GOT3 (cell line): ENCODE measurements around the gene STOX2.

Experiments
- DNase-seq: peaks from one replicate; lab custom pipeline; 2025; ENCODE audit warnings: mixed read lengths; lab: John Stamatoyannopoulos, UW

The STOX2 gene

GRCh38 chr4:183888564-183888963, 16.5 kb upstream of the STOX2 start:
- no peak for DNase-seq

DNA sequence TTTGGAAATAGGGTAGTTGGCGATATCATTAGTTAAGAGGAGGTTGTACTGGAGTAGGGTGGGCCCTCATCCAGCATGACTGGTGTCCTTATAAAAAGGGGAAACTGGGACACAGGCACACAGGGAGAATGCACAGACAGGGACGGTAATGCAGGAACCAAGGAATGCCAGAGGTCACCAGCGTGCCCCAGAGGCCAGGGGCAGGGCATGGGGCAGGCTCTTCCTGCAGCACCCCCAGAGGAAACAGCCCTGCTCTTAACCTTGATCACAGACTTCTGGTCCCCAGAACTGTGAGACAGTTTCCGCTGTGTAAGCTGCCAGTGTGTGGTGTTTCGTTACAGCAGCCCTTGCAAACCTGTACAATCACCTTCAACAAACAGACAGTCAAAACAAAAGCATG, 15.9 kb upstream of the STOX2 start:
- DNase-seq: no peak

DNA sequence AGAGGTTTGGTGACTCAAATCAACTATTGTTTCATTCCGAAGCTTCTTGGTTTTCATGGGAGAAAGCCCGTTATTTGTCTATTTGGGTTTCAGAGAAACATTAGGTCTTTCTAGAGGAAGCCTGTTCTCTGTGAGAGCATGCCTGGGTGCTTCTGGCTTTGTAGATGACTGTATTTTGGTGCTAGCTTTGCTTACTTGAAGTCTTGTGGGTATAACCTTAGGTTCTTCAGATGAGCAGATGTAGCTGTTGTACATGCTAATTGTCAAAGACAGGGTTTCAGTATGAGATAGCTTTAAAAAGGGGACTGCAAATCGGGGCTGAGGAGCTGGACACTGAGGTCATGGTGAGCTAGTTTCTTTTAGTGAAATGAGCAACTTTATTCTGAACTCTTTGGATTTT, 7.9 kb upstream of the STOX2 start:
- DNase-seq: no peak

- no peak for DNase-seq
These were observed 6.7 kb upstream of the STOX2 start for GRCh38 chr4:183898456-183898855.

DNA sequence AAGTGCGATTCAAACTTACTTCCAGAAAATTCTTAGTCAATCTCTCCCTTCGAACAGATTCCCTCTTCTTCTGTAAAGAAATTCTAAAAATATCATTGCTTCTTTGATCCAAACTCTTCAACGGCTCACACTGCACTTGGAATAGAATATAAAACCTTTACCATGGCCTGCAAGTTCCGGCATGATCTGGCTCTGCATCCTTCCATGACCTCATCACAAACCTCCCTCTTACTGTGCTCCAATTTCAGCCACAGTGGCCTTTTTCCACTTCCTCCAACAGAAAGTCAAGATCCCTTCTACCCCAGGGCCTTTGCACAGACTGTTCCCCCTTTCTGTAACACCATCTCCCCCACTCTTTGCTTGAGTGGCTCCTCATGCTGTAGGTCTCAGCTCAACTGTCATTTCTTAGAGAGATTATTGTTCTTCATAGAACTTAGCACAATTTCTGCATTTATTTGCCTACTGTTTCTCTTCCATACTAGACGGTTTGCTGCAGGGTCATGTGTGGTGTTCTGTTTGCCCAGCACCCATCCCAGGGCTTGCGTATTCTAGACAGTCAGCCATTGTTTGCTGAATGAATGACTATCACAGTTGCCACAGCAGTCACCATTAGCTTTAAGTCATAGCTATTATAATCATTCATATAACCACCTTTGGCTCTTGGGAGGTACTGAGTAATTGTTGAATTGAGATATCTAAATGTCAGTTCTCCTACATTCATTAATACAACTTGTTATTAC, 1.9 kb upstream of the STOX2 start:
- no peak for DNase-seq

DNA sequence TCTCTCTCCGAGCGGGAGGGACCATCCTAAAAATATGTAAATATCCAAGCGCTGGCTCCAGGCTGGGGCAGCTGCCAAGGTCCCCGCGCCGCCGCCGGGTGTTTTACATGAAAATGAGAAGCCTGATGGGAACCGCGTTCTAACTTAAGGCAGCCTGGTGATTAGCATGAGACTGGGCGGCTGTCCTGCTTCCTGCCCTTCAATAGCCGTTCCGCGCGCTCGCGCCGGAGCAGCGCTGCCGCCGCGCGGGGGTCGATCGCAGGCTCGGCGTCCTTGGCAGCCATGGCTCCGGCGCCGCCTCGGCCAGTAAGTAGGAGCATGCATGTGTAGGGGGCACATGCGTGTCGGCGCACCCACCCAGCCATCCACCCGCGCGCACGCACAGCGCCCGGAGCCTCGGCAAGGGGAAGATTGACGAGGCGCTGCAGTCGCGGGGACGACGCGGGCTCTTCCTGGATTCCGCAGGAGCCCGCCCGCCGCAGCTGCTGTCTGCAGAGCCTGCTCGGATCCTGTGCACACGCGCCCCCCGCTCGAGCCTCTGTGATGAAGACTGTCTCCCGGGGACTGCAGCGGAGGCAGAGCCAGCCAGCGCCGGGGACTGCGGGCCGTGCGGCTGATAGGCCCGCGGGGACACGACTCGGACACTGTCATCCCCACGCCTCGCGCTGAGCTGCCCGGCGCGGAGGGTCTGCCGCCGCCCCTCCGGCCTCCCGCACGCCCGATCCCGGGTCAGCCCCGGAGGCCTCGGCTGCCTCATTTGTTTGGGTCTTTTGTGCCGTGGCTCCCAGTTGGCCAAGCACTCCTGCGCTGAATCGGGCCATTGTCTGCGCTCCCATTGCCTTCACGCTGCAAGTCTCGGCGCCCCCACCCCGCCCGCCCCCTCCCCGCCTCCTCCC, 734 bp downstream of the STOX2 start:
- DNase-seq: no peak

DNA sequence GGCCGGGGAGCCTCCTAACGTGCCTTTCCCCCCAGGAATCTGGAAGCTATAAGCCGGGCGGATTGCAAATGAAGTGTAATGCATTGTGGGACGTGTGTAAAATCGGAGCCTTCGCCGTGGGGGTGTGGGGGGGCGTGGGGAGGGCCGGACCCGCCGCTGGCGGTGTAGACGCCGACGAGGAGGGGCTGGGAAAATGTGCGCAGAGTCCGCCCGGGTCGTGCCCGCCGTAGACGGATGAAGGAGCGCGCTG, 1.3 kb downstream of the STOX2 start:
- DNase-seq: no peak

DNA sequence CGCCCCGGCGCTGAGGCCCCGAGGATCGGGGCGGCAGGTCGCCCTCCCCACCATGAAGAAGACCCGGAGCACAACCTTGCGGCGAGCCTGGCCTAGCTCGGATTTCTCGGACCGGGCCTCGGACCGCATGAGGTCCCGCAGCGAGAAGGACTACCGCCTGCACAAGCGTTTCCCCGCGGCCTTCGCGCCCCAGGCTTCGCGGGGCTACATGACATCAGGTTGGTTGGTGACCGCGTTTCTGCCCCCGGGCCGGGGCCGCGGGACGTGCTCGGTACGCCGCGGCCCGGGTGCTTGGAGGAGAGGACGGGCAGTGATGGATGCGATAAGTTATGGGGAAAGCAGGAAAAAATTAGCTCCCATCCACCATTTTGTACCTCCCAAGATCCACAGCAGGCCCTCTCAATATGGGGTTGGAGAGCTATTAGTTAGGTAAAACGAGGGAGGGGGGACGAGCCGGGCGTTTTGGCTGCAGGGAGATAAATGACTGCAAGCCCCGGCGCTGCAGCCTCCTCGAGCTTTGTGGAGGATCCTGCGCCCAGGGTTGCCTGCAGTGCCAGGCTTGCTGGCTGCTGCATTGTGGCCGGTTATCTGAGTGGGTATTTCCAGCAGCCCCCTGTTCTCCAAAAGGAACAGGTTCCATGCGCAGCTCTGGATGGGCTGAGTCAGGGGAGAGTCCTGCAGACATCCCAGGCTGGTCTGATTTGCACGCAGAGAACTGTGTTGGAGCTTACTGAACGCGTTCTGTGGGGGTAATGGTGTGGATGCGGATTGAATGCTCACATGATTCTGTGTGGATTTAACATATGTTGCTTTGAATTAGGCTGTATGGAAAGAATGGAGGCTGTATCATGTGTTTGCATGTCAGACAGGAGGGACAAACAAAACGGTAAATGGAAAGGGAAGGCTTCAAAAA, 1.9 kb downstream of the STOX2 start:
- no peak for DNase-seq

GRCh38 chr4:183907871-183908683, 3.0 kb downstream of the STOX2 start:
- DNase-seq: no peak

- DNase-seq: no peak
These were observed 4.1 kb downstream of the STOX2 start for GRCh38 chr4:183909187-183909586.

DNA sequence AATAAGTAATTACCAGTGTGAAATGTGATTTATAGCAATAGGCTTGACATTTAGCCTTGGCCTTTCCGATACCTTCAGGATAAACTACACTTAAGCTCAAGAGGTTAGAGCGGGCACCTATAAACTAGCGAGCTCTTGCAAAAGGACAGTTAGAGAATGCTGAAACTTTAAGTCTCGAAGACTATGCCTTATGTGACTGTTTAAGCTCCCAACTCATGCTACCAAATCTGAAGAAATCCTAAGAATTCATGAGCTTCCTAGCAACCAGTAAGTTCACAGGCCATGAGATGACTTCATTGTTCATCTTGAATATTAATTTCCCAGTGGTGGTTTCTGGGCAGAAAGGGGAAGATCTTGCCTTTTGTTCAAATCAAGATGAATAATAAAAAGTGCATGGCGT, 4.7 kb downstream of the STOX2 start:
- DNase-seq: no peak

DNA sequence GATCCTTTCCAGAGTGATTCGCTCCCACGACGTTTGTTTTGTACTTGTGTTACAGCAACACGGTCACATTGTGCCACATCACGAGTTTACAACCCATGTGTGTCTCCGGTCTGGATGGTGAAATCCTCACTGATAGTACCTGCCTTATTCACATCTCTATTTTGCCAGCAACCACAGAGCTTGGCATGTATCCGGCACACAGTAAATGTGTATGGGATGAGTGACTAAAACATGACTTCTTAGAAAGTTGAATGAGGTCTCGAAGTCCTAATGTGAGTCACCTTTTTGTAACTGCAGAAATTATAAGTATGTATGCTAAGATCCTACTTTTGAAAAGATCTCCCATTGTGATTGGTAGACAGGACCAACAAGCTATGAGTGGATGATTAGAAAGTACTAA, 7.5 kb downstream of the STOX2 start:
- no peak for DNase-seq

DNA sequence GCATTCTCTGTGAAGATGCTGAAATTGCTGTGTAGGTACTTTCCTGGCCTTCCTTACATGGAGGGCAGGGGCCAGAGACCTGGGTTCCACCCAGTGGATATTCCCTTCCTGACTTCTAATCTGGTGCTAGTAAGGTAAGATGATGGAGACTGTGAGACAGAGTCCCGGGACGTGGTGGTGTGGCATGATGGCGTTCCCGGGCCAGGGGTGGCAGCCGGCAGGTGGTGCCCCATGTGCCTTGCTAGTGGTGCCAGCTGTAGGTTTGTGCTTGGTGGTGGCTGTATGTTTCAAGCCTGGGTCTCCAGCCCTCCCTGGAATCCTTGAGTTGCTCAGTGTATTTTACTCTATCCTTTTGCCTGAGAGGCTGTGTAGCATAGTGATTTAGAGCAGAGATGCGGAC, 10.9 kb downstream of the STOX2 start:
- no peak for DNase-seq

- no peak for DNase-seq
These were observed 13.6 kb downstream of the STOX2 start for GRCh38 chr4:183918696-183919095.

DNA sequence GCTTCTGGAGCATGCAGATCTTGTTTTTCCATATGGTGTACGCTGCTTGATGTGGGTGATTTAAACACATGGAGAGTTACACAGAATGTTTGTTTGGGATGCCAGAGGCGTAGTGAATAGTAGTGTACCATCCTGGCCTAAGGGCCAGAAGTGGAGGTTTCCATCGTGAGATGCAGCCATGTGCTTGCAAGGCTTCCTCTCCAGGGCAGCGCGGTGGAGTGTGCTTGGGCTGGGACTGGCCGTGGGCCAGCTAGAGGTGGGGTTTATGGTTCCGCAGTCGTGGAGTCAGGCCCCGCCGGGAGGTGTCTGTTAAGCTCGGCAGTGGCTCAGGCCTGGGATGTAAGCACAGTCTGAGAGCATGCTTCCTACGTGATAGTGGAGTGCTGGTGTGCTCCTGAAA, 14.0 kb downstream of the STOX2 start:
- no peak for DNase-seq

- no peak for DNase-seq
These were observed 15.4 kb downstream of the STOX2 start for GRCh38 chr4:183920512-183920911.

DNA sequence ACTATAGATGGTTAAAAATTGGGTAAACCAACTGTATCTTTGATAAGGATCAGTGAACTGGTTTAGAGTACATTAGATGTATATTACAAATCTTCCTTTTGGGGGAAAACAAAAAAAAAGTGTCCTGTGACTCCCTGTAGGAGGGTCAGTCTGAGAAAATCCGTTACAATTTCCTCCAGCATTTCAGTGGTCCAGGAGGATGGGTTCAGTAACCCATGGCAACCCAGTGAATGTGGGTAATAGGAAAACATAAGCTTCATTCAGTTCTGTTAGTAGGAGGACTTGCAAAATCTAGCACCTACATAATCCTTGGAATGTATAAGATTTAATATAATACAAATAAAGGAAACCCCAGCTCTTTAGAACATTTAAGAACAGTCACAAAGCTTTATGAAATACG, 16.2 kb downstream of the STOX2 start:
- no peak for DNase-seq

DNA sequence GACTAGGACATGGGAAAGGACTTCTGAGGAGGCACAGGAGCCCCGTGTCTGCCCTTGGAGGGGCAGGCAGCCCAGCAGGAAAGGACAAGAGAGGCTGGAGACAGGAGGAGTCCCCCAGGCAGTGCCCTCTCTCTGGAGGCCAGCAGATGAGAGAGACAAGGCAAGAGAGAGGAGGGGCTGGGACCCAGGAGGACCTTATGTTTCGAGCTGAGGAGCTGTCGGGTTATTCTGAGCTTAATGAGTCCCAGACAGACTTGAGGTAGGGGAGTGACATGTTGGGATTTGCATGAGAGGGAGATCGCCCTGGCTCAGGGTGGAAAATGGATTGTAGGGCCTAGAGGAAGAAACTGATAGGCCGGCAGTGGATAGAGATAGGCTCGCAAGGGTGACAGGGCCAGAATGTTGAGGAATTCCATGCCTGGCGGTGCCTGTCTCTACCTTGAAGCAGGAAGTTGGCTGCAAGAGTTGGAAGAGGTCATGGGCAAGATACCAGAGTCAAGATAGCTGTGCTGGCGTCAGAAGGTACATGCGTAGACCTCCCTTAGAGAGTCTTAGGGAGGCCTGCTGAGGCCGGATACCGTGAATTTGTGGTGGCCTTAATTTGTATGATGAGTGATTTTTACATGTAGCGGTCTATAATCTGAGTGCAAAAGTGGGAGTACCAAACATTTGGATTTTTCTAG, 19.4 kb downstream of the STOX2 start:
- no peak for DNase-seq

GRCh38 chr4:183926950-183927349, 21.8 kb downstream of the STOX2 start:
- no peak for DNase-seq

GRCh38 chr4:183932576-183932975, 27.5 kb downstream of the STOX2 start:
- no peak for DNase-seq

- DNase-seq: no peak
These were observed 29.7 kb downstream of the STOX2 start for GRCh38 chr4:183934761-183935160.
